Transverse colon (tissue), 4 donors: ENCODE measurements around the gene ZNF177. TPM values are rescaled to one million over a fixed set of nuclear protein-coding genes. Genes with fewer than 3 reads are reported as not detected.

Experiments
- DNase-seq: peaks from one replicate; pipeline ENCODE4 v3.0.0-alpha.2; 2019
- H3K27ac ChIP-seq, 4 donors: fragments of 200-600 bp; sonication (generic); 2 replicates each; pipeline ENCODE4 v1.5.1; 2016 to 2018; ENCODE audit warnings: inconsistent platforms in 4 of 4
- H3K27me3 ChIP-seq: fragments of 200-600 bp; sonication (generic); 2 replicates; pipeline ENCODE4 v1.5.1; 2017; ENCODE audit warnings: inconsistent platforms
- H3K36me3 ChIP-seq, 4 donors: fragments of 200-600 bp; sonication (generic); 2 replicates each; pipeline ENCODE4 v1.5.1; 2017 to 2019; ENCODE audit warnings: inconsistent platforms in 4 of 4
- H3K4me1 ChIP-seq, 4 donors: fragments of 200-600 bp; sonication (generic); 2 replicates each; pipeline ENCODE4 v1.5.1; 2017 to 2020; ENCODE audit warnings: inconsistent platforms in 4 of 4
- H3K4me3 ChIP-seq, 4 donors: fragments of 200-600 bp; sonication (generic); 1 replicate in 1 of 4; 2 replicates in 3 of 4; pipeline versions ENCODE4 v1.5.1 to v1.6.1; 2017 to 2019; ENCODE audit warnings: inconsistent platforms in 4 of 4
- H3K9me3 ChIP-seq, 2 donors: fragments of 200-600 bp; sonication (generic); 2 replicates each; pipeline ENCODE4 v1.5.1; 2017 to 2019; ENCODE audit warnings: inconsistent platforms in 2 of 2
- CTCF ChIP-seq, 5 experiments: fragments of 200-600 bp in 3 of 5; fragments of 450-650 bp in 2 of 5; sonication (generic) in 3 of 5; IDR thresholded peaks; 1 replicate in 2 of 5; 2 replicates in 3 of 5; pipeline ENCODE4 v1.5.1; 2016 to 2017; ENCODE audit warnings: antibody characterized with exemption in 5 of 5, inconsistent platforms in 3 of 5, mild to moderate bottlenecking in 2 of 5, moderate library complexity in 1 of 5
- EP300 ChIP-seq: sonication (generic); formaldehyde crosslinking; IDR thresholded peaks from one replicate; pipeline ENCODE4 v1.6.1; 2017; ENCODE audit warnings: antibody characterized with exemption, low read depth
- POLR2A ChIP-seq: fragments of 450-650 bp; IDR thresholded peaks from one replicate; pipeline ENCODE4 v1.6.1; 2016; ENCODE audit warnings: antibody characterized with exemption, mild to moderate bottlenecking, moderate library complexity
- POLR2AphosphoS5 ChIP-seq, 3 donors: sonication (generic); formaldehyde crosslinking; IDR thresholded peaks; one replicate each; pipeline ENCODE4 v1.6.1; 2016; ENCODE audit warnings: antibody characterized with exemption in 3 of 3
- WGBS, 2 donors: methylation state at CpG; one replicate each; pipeline ENCODE4 v1.1.5; 2018; ENCODE audit warnings: low coverage in 1 of 2; 5-methylcytosine and 5-hydroxymethylcytosine counted together
- in situ Hi-C, 4 donors: fragments of 200-750 bp; cut with MboI; loops; one replicate each; pipeline versions ENCODE4 v1.15.0 to v1.15.1; 2017; ENCODE audit warnings: low sequenced_read_pairs in 3 of 4, low pct_ligation_motif_present in 1 of 4, low pct_unique_long_range_greater_than_20kb in 1 of 4
- intact Hi-C: fragments of 100-400 bp; cut with DNase I; formaldehyde crosslinking; loops from one replicate; pipeline ENCODE4 v1.15.1; 2023; ENCODE audit warnings: low total_unique reads
- total RNA-seq, 4 donors: library from RNA; depleted of rRNA; stranded (reverse); fragments of >200 nt; gene quantifications; one replicate each; pipeline ENCODE4 v1.1.0, GENCODE V29; 2016

The ZNF177 gene
- total RNA-seq, 4 donors from 2014 or later, result 1.8 to 4.2 (median 2.1) TPM; not detected in 1

DNA sequence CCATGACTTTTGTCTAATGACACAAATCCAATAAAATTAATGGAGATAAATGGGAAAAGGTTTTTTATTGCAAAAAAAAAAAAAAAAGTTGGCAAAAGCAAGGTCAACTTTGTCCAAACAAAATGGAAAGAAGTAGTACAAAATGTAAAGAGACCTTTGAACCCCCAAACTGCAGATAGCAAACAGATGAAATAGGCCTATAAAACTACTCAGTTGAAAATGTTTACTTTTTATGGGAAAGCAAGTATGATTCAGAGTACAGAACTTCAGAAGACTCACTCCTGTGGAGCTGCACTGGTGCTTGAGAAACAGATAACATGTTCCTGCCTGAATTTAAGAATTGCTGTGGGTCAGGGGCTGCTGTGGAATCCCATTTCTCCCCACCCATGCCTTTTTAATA, 9.8 kb upstream of the ZNF177 start:
- H3K9me3 ChIP-seq, result peaks cover 84 to 99% of the 10 kb centered on the region in 2 donors
- in situ Hi-C loops, result no loop called here

DNA sequence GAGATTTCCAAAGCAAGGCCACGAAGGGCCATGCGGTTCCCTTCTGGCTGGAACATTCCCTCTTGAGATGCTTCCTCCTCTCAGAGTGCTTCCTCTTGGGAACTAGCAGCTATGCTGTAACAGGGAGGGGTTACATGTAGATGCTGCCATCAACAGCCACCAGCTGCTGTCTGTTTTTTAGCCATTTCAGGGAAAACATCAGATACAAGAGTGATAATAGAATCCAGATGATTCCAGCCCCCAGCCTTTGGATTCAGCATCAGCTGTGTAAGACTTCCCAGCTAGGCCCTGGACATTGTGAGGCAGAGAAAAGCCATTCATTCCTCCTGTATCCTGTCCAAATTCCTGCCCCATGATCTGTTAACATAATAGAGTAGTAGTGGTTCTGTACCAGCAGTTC, 8.2 kb upstream of the ZNF177 start:
- peaks cover 81 to 93% of the 10 kb centered on the region in 2 donors for H3K9me3 ChIP-seq
- no peak for TF ChIP-seq POLR2AphosphoS5 (IDR thresholded peaks at IDR 0.05)
- 100% methylated on average over 2 of the region's 2 CpGs; no CpG with 5 or more reads in 1 of the 2 donors for WGBS, 2 donors
- in situ Hi-C loops (no loop called here), intact Hi-C loops (no loop called here)
- no peaks in the 10 kb centered on the region for H3K4me1 ChIP-seq
- H3K27me3 ChIP-seq, result no peaks in the 10 kb centered on the region
- H3K4me3 ChIP-seq, result no peak overlapping the region
- H3K27ac ChIP-seq, result no peak overlapping the region
- no peak for DNase-seq
- H3K36me3 ChIP-seq, result peaks cover 0 to 10% (median 3%) of the 10 kb centered on the region in 4 donors

More for the DNA sequence above, 9.8 kb upstream of the ZNF177 start:
- no peaks in the 10 kb centered on the region for H3K27me3 ChIP-seq
- no peaks in the 10 kb centered on the region for H3K4me1 ChIP-seq
- no peak overlapping the region for H3K27ac ChIP-seq
- TF ChIP-seq POLR2AphosphoS5 (IDR thresholded peaks at IDR 0.05) (no peak), EP300 (no peak)
- intact Hi-C loops, result no loop called here
- no peak overlapping the region for H3K4me3 ChIP-seq
- peaks cover 0 to 16% (median 5%) of the 10 kb centered on the region in 4 donors for H3K36me3 ChIP-seq
- no peak for DNase-seq

- WGBS, 2 donors, result 89 to 95% methylated on average over 5 to 6 of the region's 6 CpGs
- DNase-seq, result no peak
- no peak overlapping the region for H3K4me3 ChIP-seq
- no peaks in the 10 kb centered on the region for H3K27me3 ChIP-seq
- in situ Hi-C loops (no loop called here), intact Hi-C loops (no loop called here)
- peaks cover 0 to 30% (median 3%) of the 10 kb centered on the region in 4 donors for H3K36me3 ChIP-seq
- peaks cover 83 to 86% of the 10 kb centered on the region in 2 donors for H3K9me3 ChIP-seq
- H3K4me1 ChIP-seq, result no peaks in the 10 kb centered on the region
- H3K27ac ChIP-seq, result no peak overlapping the region
- TF ChIP-seq POLR2AphosphoS5 (IDR thresholded peaks at IDR 0.05), result no peak
- TF ChIP-seq CTCF (IDR thresholded peaks at IDR 0.05), result no peak
- no peak for TF ChIP-seq EP300
- TF ChIP-seq POLR2A, result no peak
These were observed 8.2 kb downstream of the ZNF177 start for GRCh38 chr19:9370738-9371619.

DNA sequence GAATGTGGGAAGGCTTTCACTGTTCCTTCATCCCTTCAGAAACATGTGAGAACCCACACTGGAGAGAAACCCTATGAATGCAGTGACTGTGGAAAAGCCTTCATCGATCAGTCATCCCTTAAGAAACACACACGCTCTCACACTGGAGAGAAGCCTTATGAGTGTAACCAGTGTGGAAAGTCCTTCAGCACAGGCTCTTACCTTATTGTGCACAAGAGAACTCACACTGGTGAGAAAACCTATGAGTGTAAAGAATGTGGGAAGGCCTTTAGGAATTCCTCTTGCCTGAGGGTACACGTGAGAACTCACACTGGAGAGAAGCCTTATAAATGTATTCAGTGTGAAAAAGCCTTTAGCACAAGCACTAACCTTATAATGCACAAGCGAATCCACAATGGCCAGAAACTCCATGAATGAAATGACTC, 18.6 kb downstream of the ZNF177 start:
- intact Hi-C loops, result no loop called here
- Histone ChIP-seq H3K4me3 (no peak overlapping the region), H3K27me3 (no peaks in the 10 kb centered on the region), H3K9me3 (peaks cover 86 to 97% of the 10 kb centered on the region in 2 donors), H3K4me1 (no peaks in the 10 kb centered on the region), H3K36me3 (peaks cover 0 to 90% (median 43%) of the 10 kb centered on the region in 4 donors), H3K27ac (no peak overlapping the region)
- WGBS, 2 donors, result 71 to 93% methylated on average over 4 of the region's 4 CpGs
- TF ChIP-seq EP300 (no peak), POLR2A (no peak), POLR2AphosphoS5 (IDR thresholded peaks at IDR 0.05) (no peak), CTCF (IDR thresholded peaks at IDR 0.05) (no peak)
- in situ Hi-C loops, result no loop called here
- no peak for DNase-seq

GRCh38 chr19:9406798-9407352, 44.1 kb downstream of the ZNF177 start:
- H3K4me3 ChIP-seq, result peak overlapping the region; percentile 18 to 61 (median 33)
- intact Hi-C loops (no loop called here), in situ Hi-C loops (no loop called here)
- peak overlapping the region in 1 of 4 donors; percentile 25 for H3K27ac ChIP-seq
- peak; percentile 26 for DNase-seq
- H3K36me3 ChIP-seq, result no peaks in the 10 kb centered on the region
- TF ChIP-seq CTCF (IDR thresholded peaks at IDR 0.05) (no peak), POLR2A (no peak), EP300 (no peak), POLR2AphosphoS5 (IDR thresholded peaks at IDR 0.05) (no peak)
- peaks cover 0 to 11% (median 2%) of the 10 kb centered on the region in 4 donors for H3K4me1 ChIP-seq
- H3K27me3 ChIP-seq, result no peaks in the 10 kb centered on the region
- WGBS, 2 donors, result 33% methylated on average over 38 of the region's 39 CpGs; no CpG with 5 or more reads in 1 of the 2 donors
- peaks cover 54 to 59% of the 10 kb centered on the region in 2 donors for H3K9me3 ChIP-seq
